ENCODE measurements around the gene KCNMB4. TPM values are rescaled to one million over a fixed set of nuclear protein-coding genes. Genes with fewer than 3 reads are reported as not detected.

KCNMB4 gene
- total RNA-seq: 1 to 10 TPM; 2.0 to 5.6 (median 3.0) TPM
- 1 to 10 TPM; 2.6 to 4.0 TPM for polyA plus RNA-seq
- long read RNA-seq, donor 1, full-length matches to known transcripts: 1 of 6 reads
- long read RNA-seq, donor 1, partial matches to known transcripts: 0 of 6 reads
- long read RNA-seq, donor 1, other reads (novel, unspliced or antisense): 5 of 6 reads
- long read RNA-seq, donor 2, full-length matches to known transcripts: 7 of 7 reads
- long read RNA-seq, donor 2, partial matches to known transcripts: 0 of 7 reads
- long read RNA-seq, donor 2, other reads (novel, unspliced or antisense): 0 of 7 reads
- long read RNA-seq, donor 3, full-length matches to known transcripts: 22 of 24 reads
- long read RNA-seq, donor 3, partial matches to known transcripts: 0 of 24 reads
- long read RNA-seq, donor 3, other reads (novel, unspliced or antisense): 2 of 24 reads

- H3K27ac ChIP-seq: no peak within 1 kb of the TSS
- WGBS, 3 donors: 0 to 1% (median 1%) methylated on average over 62 to 88 of the region's 88 CpGs
Measured at GRCh38 chr12:70365648-70366518, at the start of gene KCNMB4. TSS of gene KCNMB4 (plus strand) at chr12:70366290. CDS start at chr12:70366735, 445 bp downstream.

GRCh38 chr12:70317781-70318180, 48.3 kb upstream of the KCNMB4 start:
- Histone ChIP-seq H3K27ac (no peak overlapping the region), H3K9me3 (no peaks in the 10 kb centered on the region), H3K4me3 (no peak overlapping the region), H3K4me1 (ENCODE audit: insufficient read depth) (no peaks in the 10 kb centered on the region), H3K36me3 (no peaks in the 10 kb centered on the region), H3K27me3 (no peaks in the 10 kb centered on the region)
- intact Hi-C loops (cut with DNase I): no loop called here
- 86 to 97% (median 94%) methylated on average over 3 of the region's 3 CpGs for WGBS, 3 donors
- no peak for DNase-seq
- TF ChIP-seq CTCF (IDR thresholded peaks at IDR 0.05) (no peak), EP300 (IDR thresholded peaks at IDR 0.05) (no peak), POLR2A (IDR thresholded peaks at IDR 0.05) (no peak)

More at GRCh38 chr12:70365648-70366518, at the start of gene KCNMB4:
- intact Hi-C loops (cut with DNase I): loop anchor here in 1 of 4 donors (10.0 kb wide), 1 partner anchor 121 kb away; the partner anchor contains the start of gene CNOT2
- TF ChIP-seq POLR2A (IDR thresholded peaks at IDR 0.05) (no peak), CTCF (IDR thresholded peaks at IDR 0.05) (no peak), EP300 (IDR thresholded peaks at IDR 0.05) (no peak)
- peak; percentile 35 to 76 (median 61) for DNase-seq
- Histone ChIP-seq H3K4me1 (ENCODE audit: insufficient read depth) (peaks cover 3% of the 10 kb centered on the region), H3K27me3 (no peaks in the 10 kb centered on the region), H3K36me3 (no peaks in the 10 kb centered on the region), H3K4me3 (peak within 1 kb of the TSS; percentile 65), H3K9me3 (no peaks in the 10 kb centered on the region)

GRCh38 chr12:70319605-70320004, 46.5 kb upstream of the KCNMB4 start:
- no peak overlapping the region for H3K4me3 ChIP-seq
- H3K36me3 ChIP-seq: no peaks in the 10 kb centered on the region
- no peak for DNase-seq
- intact Hi-C loops (cut with DNase I): no loop called here
- WGBS, 3 donors: 83 to 95% (median 87%) methylated on average over 4 of the region's 4 CpGs
- no peaks in the 10 kb centered on the region for H3K9me3 ChIP-seq
- no peak overlapping the region for H3K27ac ChIP-seq
- TF ChIP-seq EP300 (IDR thresholded peaks at IDR 0.05) (no peak), POLR2A (IDR thresholded peaks at IDR 0.05) (no peak), CTCF (IDR thresholded peaks at IDR 0.05) (no peak)
- no peaks in the 10 kb centered on the region for H3K27me3 ChIP-seq
- no peaks in the 10 kb centered on the region for H3K4me1 ChIP-seq (ENCODE audit: insufficient read depth)

- Histone ChIP-seq H3K4me3 (no peak overlapping the region), H3K4me1 (ENCODE audit: insufficient read depth) (no peaks in the 10 kb centered on the region), H3K27me3 (no peaks in the 10 kb centered on the region), H3K36me3 (no peaks in the 10 kb centered on the region), H3K27ac (no peak overlapping the region), H3K9me3 (no peaks in the 10 kb centered on the region)
- 95 to 98% (median 95%) methylated on average over 2 of the region's 2 CpGs for WGBS, 3 donors
- no peak for TF ChIP-seq CTCF (IDR thresholded peaks at IDR 0.05)
- no peak for TF ChIP-seq EP300 (IDR thresholded peaks at IDR 0.05)
- no peak for TF ChIP-seq POLR2A (IDR thresholded peaks at IDR 0.05)
- intact Hi-C loops (cut with DNase I): no loop called here
- DNase-seq: no peak
Measured at GRCh38 chr12:70321191-70321590, 44.9 kb upstream of the KCNMB4 start.

All from ovary (tissue), 10 donors.